SU-DHL-6 (cell line): ENCODE results near the gene TDRD5.

Experiments used
- CTCF ChIP-seq: fragments of 200-600 bp; sonication (generic); IDR thresholded peaks from one replicate; pipeline ENCODE4 v1.5.1; 2017; ENCODE audit warnings: antibody characterized with exemption, mild to moderate bottlenecking, low read length, moderate library complexity; ENCODE audit not compliant: insufficient read depth, poor library complexity, severe bottlenecking
- EZH2phosphoT487 ChIP-seq: fragments of 200-600 bp; sonication (generic), shearing (Covaris generic); conservative IDR thresholded peaks from 2 replicates; pipeline ENCODE4 v1.6.1; 2018; ENCODE audit warnings: mild to moderate bottlenecking, antibody characterized with exemption, low read length, moderate library complexity, mixed read lengths

GRCh38 chr1:179548666-179549367, 42.8 kb upstream of the TDRD5 start:
- TF ChIP-seq CTCF (no peak), EZH2phosphoT487 (no peak)
